NOMO-1 treated with dmso at 0.1 percent for 144 hours (cell line): ENCODE measurements around the gene MRPL40.

Experiments
- DNase-seq: peaks from one replicate; lab custom pipeline; 2025; ENCODE audit not compliant: unreplicated experiment; lab: John Stamatoyannopoulos, UW

The MRPL40 gene

DNA sequence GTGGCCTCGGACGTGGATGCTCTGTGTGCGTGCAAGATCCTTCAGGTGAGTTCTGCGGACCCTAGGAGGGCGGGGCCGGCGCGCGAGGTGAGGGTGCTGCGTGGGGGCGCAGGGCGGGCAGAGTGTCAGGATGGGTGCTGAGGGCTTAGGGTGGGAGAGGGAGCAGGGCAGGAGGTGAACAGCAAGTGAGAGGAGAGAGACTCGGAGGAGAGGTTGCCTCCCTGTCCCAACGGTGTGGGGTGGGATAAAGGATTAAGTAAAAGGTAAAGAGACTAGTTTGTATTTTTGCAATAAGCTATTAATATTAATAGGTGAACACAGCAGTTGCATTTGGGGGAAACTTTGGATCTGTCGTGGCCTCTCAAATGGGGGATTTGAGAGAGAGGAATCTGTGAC lies 47.8 kb downstream of the MRPL40 start:
- DNase-seq = no peak

DNA sequence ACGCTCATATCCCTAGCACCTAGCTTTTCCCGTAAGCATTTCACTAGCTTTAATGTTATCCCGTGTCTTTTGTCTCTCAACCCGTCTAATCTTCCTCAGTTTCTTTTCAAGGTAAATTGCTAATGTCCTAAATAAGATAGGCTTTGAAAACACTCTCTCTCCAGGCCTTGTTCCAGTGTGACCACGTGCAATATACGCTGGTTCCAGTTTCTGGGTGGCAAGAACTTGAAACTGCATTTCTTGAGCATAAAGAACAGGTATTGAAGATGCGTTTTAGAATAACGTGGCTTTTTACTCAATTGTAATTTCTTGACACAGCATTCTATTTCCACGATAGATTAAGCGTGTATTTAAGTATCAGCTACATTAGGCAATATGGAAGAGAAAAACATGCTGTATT lies 48.4 kb downstream of the MRPL40 start:
- DNase-seq = no peak

DNA sequence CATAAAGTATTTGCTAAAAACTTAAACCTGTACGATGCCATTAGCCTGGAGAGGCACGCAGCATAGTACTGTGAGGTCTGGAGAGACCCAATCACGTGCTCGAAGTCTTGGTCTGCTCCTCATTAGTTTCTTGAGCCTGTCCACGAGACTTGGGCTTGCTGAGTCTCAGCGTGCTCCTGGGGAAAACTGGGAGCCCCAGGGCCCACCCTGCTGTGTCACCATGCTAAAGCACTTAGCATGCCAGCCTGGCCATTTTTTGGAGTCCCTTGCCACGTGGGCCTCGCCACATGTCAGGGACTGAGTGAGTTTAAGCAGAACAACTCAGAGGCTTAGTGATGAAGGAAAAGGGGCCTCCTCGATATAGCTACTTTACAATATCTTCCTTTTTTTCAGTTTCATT lies 50.0 kb downstream of the MRPL40 start:
- DNase-seq = no peak

DNA sequence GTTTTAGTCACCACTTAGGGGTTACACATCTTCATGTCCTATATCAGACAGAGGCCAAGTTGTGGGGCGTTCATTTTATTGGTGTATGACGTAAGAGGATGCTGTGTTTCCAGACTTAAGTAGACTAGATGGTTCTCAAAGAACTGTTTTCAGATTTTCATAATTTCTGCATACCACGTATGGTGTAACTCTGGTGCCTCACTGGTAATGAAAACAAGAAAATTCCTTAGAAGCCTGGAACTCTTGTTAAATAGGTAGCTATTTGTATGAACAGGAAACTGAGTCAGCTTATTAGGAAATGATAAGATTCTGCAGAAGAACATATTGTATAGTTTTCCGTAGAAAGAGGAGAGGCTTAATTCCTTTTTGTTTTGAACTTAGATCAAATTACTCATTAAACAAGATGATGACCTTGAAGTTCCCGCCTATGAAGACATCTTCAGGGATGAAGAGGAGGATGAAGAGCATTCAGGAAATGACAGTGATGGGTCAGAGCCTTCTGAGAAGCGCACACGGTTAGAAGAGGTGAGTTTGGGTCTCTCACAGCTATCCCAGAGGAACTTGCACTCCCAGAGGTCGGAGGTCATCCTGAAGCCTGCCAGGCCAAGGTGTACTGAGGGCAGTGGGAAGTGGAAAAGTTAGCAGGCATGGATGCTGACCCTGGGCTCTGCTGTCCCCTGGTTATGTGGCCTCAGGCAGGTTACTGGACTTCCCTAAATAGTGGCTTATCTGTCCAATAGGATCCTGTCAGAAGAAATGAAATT lies 51.3 kb downstream of the MRPL40 start:
- no peak for DNase-seq
